ENCODE measurements around the gene CCDC74B. TPM values are rescaled to one million over a fixed set of nuclear protein-coding genes. Genes with fewer than 3 reads are reported as not detected.
"Not testable (repeated sequence)": the region's sequence is repeated elsewhere in the genome, so short reads cannot be mapped to it uniquely, and the experiment has no call there.

The CCDC74B gene
- total RNA-seq, 1 donor from 2014 or later: 1.0 TPM

GRCh38 chr2:130181880-130182682, 37.2 kb upstream of the CCDC74B start, which contains the start of gene MZT2B:
Gene MZT2B, plus strand, starts transcription at chr2:130182262. Its CDS starts 21 bp downstream, at chr2:130182283.
- H3K36me3 Mint-ChIP-seq (ENCODE audit: low read depth); DNase-seq (ENCODE audit: low spot score); H3K27me3 Mint-ChIP-seq (ENCODE audit: low read depth); H3K9me3 Mint-ChIP-seq (ENCODE audit: low read depth): not testable (repeated sequence)
- Mint-ChIP-seq H3K4me1 (ENCODE audit: low read depth) (peaks cover 30% of the 10 kb centered on the region), H3K27ac (ENCODE audit: unreplicated experiment) (peak within 1 kb of the TSS; percentile 93), H3K4me3 (ENCODE audit: unreplicated experiment) (peak within 1 kb of the TSS; percentile 90)
- TF ChIP-seq CTCF (IDR thresholded peaks at IDR 0.05): peak; percentile 86

GRCh38 chr2:130181325-130181879, 36.5 kb upstream of the CCDC74B start, which contains the start of gene SMPD4:
Gene SMPD4, minus strand, starts transcription at chr2:130181602. Its CDS starts 5,010 bp downstream, at chr2:130176592.
- H3K27me3 Mint-ChIP-seq (ENCODE audit: low read depth): no peaks in the 10 kb centered on the region
- no peak for TF ChIP-seq CTCF (IDR thresholded peaks at IDR 0.05)
- H3K4me1 Mint-ChIP-seq (ENCODE audit: low read depth): peaks cover 30% of the 10 kb centered on the region
- H3K27ac Mint-ChIP-seq (ENCODE audit: unreplicated experiment): peak within 1 kb of the TSS; percentile 93
- peak within 1 kb of the TSS; percentile 90 for H3K4me3 Mint-ChIP-seq (ENCODE audit: unreplicated experiment)
- no peaks in the 10 kb centered on the region for H3K36me3 Mint-ChIP-seq (ENCODE audit: low read depth)
- DNase-seq (ENCODE audit: low spot score): peak; percentile 98
- H3K9me3 Mint-ChIP-seq (ENCODE audit: low read depth): no peaks in the 10 kb centered on the region

GRCh38 chr2:130180404-130181324, 35.8 kb upstream of the CCDC74B start:
- peak; percentile 29 for DNase-seq (ENCODE audit: low spot score)
- H3K4me1 Mint-ChIP-seq (ENCODE audit: low read depth): peaks cover 26% of the 10 kb centered on the region
- H3K4me3 Mint-ChIP-seq (ENCODE audit: unreplicated experiment): peak overlapping the region; percentile 90
- H3K9me3 Mint-ChIP-seq (ENCODE audit: low read depth); H3K27me3 Mint-ChIP-seq (ENCODE audit: low read depth); H3K36me3 Mint-ChIP-seq (ENCODE audit: low read depth): not testable (repeated sequence)
- H3K27ac Mint-ChIP-seq (ENCODE audit: unreplicated experiment): peak overlapping the region; percentile 93

- H3K27me3 Mint-ChIP-seq (ENCODE audit: low read depth); H3K4me1 Mint-ChIP-seq (ENCODE audit: low read depth); H3K4me3 Mint-ChIP-seq (ENCODE audit: unreplicated experiment); H3K27ac Mint-ChIP-seq (ENCODE audit: unreplicated experiment); H3K9me3 Mint-ChIP-seq (ENCODE audit: low read depth); DNase-seq (ENCODE audit: low spot score): not testable (repeated sequence)
- peaks cover 12% of the 10 kb centered on the region for H3K36me3 Mint-ChIP-seq (ENCODE audit: low read depth)
Measured at GRCh38 chr2:130174866-130175265, 30.0 kb upstream of the CCDC74B start.

GRCh38 chr2:130169896-130170295, 25.0 kb upstream of the CCDC74B start:
- no peak for TF ChIP-seq CTCF (IDR thresholded peaks at IDR 0.05)
- H3K27me3 Mint-ChIP-seq (ENCODE audit: low read depth): no peaks in the 10 kb centered on the region
- H3K9me3 Mint-ChIP-seq (ENCODE audit: low read depth): no peaks in the 10 kb centered on the region
- H3K36me3 Mint-ChIP-seq (ENCODE audit: low read depth): peaks cover 29% of the 10 kb centered on the region
- H3K4me1 Mint-ChIP-seq (ENCODE audit: low read depth): no peaks in the 10 kb centered on the region
- DNase-seq (ENCODE audit: low spot score): no peak
- H3K27ac Mint-ChIP-seq (ENCODE audit: unreplicated experiment): no peak overlapping the region
- no peak overlapping the region for H3K4me3 Mint-ChIP-seq (ENCODE audit: unreplicated experiment)

- H3K4me1 Mint-ChIP-seq (ENCODE audit: low read depth); H3K27me3 Mint-ChIP-seq (ENCODE audit: low read depth); DNase-seq (ENCODE audit: low spot score); H3K4me3 Mint-ChIP-seq (ENCODE audit: unreplicated experiment); H3K9me3 Mint-ChIP-seq (ENCODE audit: low read depth); H3K27ac Mint-ChIP-seq (ENCODE audit: unreplicated experiment): not testable (repeated sequence)
- peaks cover 33% of the 10 kb centered on the region for H3K36me3 Mint-ChIP-seq (ENCODE audit: low read depth)
Measured at GRCh38 chr2:130169163-130169562, 24.3 kb upstream of the CCDC74B start.

- H3K27ac Mint-ChIP-seq (ENCODE audit: unreplicated experiment); DNase-seq (ENCODE audit: low spot score); H3K4me1 Mint-ChIP-seq (ENCODE audit: low read depth); H3K27me3 Mint-ChIP-seq (ENCODE audit: low read depth); H3K4me3 Mint-ChIP-seq (ENCODE audit: unreplicated experiment); H3K9me3 Mint-ChIP-seq (ENCODE audit: low read depth): not testable (repeated sequence)
- peaks cover 31% of the 10 kb centered on the region for H3K36me3 Mint-ChIP-seq (ENCODE audit: low read depth)
Measured at GRCh38 chr2:130166611-130167010, 21.7 kb upstream of the CCDC74B start.
